GM23338 (cell line): Measurements from ENCODE around the gene TRIM34. TPM values are rescaled to one million over a fixed set of nuclear protein-coding genes. Genes with fewer than 3 reads are reported as not detected.

Experiments
- CREB1 ChIP-seq: fragments of 250-450 bp; sonication (Bioruptor Pico); IDR thresholded peaks from 2 replicates; pipeline ENCODE4 v1.5.0; 2020; ENCODE audit warnings: low read depth, mild to moderate bottlenecking, moderate library complexity
- EZH2 ChIP-seq: fragments of 200-600 bp; sonication (generic); IDR thresholded peaks from one replicate; pipeline ENCODE4 v1.8.0; 2017; ENCODE audit warnings: antibody characterized with exemption, mild to moderate bottlenecking, low read depth; ENCODE audit not compliant: unreplicated experiment
- EZH2phosphoT487 ChIP-seq: fragments of 200-600 bp; sonication (generic); IDR thresholded peaks from one replicate; pipeline ENCODE4 v1.8.1; 2018; ENCODE audit warnings: antibody characterized with exemption; ENCODE audit not compliant: unreplicated experiment
- POLR2AphosphoS5 ChIP-seq: IDR thresholded peaks from 2 replicates; pipeline ENCODE4 v1.6.1; 2016; ENCODE audit warnings: antibody characterized with exemption, low read depth
- ZNF114 ChIP-seq: fragments of 250-450 bp; sonication (Bioruptor Pico); IDR thresholded peaks from 2 replicates; pipeline ENCODE4 v1.5.0; 2020; ENCODE audit warnings: mild to moderate bottlenecking, moderate library complexity
- polyA plus RNA-seq: library from polyadenylated mRNA; unstranded; fragments of >200 nt; fragmentation: Nextera tagmentation; extraction: Ambion mirVana; gene quantifications from 2 replicates; pipeline ENCODE4 v1.2.1, GENCODE V29; 2016
- total RNA-seq: library from RNA; depleted of rRNA; stranded (reverse); fragments of >200 nt; shearing (Covaris generic); gene quantifications from 2 replicates; pipeline ENCODE4 v1.2.3, GENCODE V29; 2014
- TF ChIP-seq, protein P1 (sequence below): fragments of 250-450 bp; sonication (Bioruptor Pico); IDR thresholded peaks from 2 replicates; pipeline ENCODE4 v1.5.0; 2020; ENCODE audit warnings: mild to moderate bottlenecking, moderate library complexity
- TF ChIP-seq, protein P2 (sequence below): IDR thresholded peaks from one replicate; pipeline ENCODE4 v1.6.1; 2018; ENCODE audit warnings: antibody characterized with exemption; ENCODE audit not compliant: unreplicated experiment

Gene TRIM34
- total and polyA plus RNA-seq, 2 experiments from 2014 or later: 1.9 to 2.6 TPM

DNA sequence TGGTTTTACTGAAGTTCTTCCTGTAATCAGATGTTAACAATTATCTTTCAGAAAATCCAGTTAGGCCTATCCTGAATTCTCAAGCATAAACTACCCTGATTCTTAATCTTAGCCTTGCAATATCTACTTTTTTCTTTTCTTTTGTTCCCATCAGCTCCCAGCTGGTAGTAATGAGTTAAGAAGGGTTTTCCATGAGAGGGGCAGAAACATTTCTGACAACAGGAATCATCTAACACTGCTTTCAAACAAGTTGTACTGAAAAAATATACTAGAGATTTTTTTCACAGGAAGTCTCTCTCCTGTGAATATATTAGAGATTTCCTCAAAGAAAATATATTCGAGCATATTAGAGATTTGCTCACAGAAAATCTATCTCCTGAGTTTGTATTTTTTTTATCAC lies 31.7 kb upstream of the TRIM34 start (continued):
- TF ChIP-seq, protein P1, sequence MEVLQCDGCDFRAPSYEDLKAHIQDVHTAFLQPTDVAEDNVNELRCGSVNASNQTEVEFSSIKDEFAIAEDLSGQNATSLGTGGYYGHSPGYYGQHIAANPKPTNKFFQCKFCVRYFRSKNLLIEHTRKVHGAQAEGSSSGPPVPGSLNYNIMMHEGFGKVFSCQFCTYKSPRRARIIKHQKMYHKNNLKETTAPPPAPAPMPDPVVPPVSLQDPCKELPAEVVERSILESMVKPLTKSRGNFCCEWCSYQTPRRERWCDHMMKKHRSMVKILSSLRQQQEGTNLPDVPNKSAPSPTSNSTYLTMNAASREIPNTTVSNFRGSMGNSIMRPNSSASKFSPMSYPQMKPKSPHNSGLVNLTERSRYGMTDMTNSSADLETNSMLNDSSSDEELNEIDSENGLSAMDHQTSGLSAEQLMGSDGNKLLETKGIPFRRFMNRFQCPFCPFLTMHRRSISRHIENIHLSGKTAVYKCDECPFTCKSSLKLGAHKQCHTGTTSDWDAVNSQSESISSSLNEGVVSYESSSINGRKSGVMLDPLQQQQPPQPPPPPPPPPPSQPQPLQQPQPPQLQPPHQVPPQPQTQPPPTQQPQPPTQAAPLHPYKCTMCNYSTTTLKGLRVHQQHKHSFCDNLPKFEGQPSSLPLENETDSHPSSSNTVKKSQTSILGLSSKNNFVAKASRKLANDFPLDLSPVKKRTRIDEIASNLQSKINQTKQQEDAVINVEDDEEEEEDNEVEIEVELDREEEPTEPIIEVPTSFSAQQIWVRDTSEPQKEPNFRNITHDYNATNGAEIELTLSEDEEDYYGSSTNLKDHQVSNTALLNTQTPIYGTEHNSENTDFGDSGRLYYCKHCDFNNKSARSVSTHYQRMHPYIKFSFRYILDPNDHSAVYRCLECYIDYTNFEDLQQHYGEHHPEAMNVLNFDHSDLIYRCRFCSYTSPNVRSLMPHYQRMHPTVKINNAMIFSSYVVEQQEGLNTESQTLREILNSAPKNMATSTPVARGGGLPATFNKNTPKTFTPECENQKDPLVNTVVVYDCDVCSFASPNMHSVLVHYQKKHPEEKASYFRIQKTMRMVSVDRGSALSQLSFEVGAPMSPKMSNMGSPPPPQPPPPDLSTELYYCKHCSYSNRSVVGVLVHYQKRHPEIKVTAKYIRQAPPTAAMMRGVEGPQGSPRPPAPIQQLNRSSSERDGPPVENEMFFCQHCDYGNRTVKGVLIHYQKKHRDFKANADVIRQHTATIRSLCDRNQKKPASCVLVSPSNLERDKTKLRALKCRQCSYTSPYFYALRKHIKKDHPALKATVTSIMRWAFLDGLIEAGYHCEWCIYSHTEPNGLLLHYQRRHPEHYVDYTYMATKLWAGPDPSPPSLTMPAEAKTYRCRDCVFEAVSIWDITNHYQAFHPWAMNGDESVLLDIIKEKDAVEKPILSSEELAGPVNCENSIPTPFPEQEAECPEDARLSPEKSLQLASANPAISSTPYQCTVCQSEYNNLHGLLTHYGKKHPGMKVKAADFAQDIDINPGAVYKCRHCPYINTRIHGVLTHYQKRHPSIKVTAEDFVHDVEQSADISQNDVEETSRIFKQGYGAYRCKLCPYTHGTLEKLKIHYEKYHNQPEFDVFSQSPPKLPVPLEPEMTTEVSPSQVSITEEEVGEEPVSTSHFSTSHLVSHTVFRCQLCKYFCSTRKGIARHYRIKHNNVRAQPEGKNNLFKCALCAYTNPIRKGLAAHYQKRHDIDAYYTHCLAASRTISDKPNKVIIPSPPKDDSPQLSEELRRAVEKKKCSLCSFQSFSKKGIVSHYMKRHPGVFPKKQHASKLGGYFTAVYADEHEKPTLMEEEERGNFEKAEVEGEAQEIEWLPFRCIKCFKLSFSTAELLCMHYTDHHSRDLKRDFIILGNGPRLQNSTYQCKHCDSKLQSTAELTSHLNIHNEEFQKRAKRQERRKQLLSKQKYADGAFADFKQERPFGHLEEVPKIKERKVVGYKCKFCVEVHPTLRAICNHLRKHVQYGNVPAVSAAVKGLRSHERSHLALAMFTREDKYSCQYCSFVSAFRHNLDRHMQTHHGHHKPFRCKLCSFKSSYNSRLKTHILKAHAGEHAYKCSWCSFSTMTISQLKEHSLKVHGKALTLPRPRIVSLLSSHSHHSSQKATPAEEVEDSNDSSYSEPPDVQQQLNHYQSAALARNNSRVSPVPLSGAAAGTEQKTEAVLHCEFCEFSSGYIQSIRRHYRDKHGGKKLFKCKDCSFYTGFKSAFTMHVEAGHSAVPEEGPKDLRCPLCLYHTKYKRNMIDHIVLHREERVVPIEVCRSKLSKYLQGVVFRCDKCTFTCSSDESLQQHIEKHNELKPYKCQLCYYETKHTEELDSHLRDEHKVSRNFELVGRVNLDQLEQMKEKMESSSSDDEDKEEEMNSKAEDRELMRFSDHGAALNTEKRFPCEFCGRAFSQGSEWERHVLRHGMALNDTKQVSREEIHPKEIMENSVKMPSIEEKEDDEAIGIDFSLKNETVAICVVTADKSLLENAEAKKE: no peak
- TF ChIP-seq ZNF114 (CRISPR knock-in tag) (no peak), CREB1 (CRISPR knock-in tag) (no peak), EZH2phosphoT487 (no peak), EZH2 (no peak), POLR2AphosphoS5 (no peak)
- TF ChIP-seq, protein P2, sequence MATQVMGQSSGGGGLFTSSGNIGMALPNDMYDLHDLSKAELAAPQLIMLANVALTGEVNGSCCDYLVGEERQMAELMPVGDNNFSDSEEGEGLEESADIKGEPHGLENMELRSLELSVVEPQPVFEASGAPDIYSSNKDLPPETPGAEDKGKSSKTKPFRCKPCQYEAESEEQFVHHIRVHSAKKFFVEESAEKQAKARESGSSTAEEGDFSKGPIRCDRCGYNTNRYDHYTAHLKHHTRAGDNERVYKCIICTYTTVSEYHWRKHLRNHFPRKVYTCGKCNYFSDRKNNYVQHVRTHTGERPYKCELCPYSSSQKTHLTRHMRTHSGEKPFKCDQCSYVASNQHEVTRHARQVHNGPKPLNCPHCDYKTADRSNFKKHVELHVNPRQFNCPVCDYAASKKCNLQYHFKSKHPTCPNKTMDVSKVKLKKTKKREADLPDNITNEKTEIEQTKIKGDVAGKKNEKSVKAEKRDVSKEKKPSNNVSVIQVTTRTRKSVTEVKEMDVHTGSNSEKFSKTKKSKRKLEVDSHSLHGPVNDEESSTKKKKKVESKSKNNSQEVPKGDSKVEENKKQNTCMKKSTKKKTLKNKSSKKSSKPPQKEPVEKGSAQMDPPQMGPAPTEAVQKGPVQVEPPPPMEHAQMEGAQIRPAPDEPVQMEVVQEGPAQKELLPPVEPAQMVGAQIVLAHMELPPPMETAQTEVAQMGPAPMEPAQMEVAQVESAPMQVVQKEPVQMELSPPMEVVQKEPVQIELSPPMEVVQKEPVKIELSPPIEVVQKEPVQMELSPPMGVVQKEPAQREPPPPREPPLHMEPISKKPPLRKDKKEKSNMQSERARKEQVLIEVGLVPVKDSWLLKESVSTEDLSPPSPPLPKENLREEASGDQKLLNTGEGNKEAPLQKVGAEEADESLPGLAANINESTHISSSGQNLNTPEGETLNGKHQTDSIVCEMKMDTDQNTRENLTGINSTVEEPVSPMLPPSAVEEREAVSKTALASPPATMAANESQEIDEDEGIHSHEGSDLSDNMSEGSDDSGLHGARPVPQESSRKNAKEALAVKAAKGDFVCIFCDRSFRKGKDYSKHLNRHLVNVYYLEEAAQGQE: no peak
